ENCODE results near the gene VARS1.

DNA sequence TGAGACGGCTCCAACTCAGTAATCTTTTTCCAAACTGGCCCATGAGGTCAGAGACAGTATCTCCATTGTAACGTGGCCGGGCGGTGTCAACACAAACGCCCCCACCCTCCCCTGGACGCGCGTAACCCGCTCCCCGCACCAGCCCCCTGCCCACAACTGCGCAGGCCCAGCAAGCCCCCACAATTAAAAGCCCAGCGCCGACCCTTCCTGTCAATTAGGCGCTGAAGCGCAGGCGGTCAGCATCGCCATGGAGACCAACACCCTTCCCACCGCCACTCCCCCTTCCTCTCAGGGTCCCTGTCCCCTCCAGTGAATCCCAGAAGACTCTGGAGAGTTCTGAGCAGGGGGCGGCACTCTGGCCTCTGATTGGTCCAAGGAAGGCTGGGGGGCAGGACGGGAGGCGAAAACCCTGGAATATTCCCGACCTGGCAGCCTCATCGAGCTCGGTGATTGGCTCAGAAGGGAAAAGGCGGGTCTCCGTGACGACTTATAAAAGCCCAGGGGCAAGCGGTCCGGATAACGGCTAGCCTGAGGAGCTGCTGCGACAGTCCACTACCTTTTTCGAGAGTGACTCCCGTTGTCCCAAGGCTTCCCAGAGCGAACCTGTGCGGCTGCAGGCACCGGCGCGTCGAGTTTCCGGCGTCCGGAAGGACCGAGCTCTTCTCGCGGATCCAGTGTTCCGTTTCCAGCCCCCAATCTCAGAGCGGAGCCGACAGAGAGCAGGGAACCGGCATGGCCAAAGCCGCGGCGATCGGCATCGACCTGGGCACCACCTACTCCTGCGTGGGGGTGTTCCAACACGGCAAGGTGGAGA lies 19.7 kb upstream of the VARS1 start, which contains the start of the genes HSPA1A and HSPA1L:
- TF ChIP-seq POLR2AphosphoS5 (IDR thresholded peaks at IDR 0.05; ENCODE audit: low read depth) (peak; percentile 99), ZNF331 (CRISPR knock-in tag; IDR thresholded peaks at IDR 0.05; ENCODE audit: low read depth) (no peak), EZH2phosphoT487 (IDR thresholded peaks at IDR 0.05; ENCODE audit: unreplicated experiment) (no peak)
- TF ChIP-seq, protein P1, sequence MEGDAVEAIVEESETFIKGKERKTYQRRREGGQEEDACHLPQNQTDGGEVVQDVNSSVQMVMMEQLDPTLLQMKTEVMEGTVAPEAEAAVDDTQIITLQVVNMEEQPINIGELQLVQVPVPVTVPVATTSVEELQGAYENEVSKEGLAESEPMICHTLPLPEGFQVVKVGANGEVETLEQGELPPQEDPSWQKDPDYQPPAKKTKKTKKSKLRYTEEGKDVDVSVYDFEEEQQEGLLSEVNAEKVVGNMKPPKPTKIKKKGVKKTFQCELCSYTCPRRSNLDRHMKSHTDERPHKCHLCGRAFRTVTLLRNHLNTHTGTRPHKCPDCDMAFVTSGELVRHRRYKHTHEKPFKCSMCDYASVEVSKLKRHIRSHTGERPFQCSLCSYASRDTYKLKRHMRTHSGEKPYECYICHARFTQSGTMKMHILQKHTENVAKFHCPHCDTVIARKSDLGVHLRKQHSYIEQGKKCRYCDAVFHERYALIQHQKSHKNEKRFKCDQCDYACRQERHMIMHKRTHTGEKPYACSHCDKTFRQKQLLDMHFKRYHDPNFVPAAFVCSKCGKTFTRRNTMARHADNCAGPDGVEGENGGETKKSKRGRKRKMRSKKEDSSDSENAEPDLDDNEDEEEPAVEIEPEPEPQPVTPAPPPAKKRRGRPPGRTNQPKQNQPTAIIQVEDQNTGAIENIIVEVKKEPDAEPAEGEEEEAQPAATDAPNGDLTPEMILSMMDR (conservative IDR thresholded peaks at IDR 0.05; ENCODE audit: low read depth in 2 of 2): no peak

All from GM23338 (cell line).